GM12878 (cell line): ENCODE measurements around the gene PCLO.
"Not testable (repeated sequence)": the region's sequence is repeated elsewhere in the genome, so short reads cannot be mapped to it uniquely, and the experiment has no call there.

Source experiments
- TF ChIP-seq, protein P1 (sequence below), 3 experiments: IDR thresholded peaks in 2 of 3; conservative IDR thresholded peaks in 1 of 3; 2 replicates each; pipeline ENCODE4 v1.5.1; 2011; ENCODE audit warnings: low read depth in 3 of 3, low read length in 3 of 3, mild to moderate bottlenecking in 3 of 3, control low read depth in 2 of 3, moderate library complexity in 2 of 3, inconsistent platforms in 1 of 3, mixed read lengths in 1 of 3; ENCODE audit not compliant: control insufficient read depth in 2 of 3, insufficient read depth in 1 of 3; ENCODE audit errors: extremely low read depth in 1 of 3
- TF ChIP-seq, protein P2 (sequence below): IDR thresholded peaks from 2 replicates; pipeline ENCODE4 v1.6.1; 2012; ENCODE audit warnings: low read length, inconsistent platforms
- TF ChIP-seq, protein P3 (sequence below): IDR thresholded peaks from 2 replicates; pipeline ENCODE4 v1.6.1; 2012; ENCODE audit warnings: low read depth, low read length, improper control_type of control experiment

DNA sequence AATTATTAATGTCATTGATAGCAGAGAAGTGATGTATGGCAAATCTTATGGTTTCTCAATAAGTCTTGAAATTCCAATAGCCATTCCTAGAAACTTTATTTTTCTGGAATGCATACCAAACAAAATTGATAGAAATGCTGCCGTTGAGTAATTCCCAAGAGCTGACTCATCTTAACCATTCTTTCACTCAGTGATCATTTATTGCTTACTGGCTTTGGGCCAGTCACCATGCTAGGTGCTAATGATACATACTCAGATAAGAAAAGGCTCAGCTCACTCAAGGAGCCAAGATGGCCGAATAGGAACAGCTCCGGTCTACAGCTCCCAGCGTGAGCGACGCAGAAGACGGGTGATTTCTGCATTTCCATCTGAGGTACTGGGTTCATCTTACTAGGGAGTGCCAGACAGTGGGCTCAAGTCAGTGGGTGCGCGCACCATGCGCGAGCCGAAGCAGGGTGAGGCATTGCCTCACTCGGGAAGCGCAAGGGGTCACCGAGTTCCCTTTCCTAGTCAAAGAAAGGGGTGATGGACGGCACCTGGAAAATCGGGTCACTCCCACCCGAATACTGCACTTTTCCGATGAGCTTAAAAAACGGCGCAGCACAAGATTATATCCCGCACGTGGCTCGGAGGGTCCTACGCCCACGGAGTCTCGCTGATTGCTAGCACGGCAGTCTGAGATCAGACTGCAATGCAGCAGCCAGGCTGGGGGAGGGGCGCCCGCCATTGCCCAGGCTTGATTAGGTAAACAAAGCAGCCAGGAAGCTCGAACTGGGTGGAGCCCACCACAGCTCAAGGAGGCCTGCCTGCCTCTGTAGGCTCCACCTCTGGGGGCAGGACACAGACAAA, 138.6 kb downstream of the PCLO start:
- TF ChIP-seq, protein P1, sequence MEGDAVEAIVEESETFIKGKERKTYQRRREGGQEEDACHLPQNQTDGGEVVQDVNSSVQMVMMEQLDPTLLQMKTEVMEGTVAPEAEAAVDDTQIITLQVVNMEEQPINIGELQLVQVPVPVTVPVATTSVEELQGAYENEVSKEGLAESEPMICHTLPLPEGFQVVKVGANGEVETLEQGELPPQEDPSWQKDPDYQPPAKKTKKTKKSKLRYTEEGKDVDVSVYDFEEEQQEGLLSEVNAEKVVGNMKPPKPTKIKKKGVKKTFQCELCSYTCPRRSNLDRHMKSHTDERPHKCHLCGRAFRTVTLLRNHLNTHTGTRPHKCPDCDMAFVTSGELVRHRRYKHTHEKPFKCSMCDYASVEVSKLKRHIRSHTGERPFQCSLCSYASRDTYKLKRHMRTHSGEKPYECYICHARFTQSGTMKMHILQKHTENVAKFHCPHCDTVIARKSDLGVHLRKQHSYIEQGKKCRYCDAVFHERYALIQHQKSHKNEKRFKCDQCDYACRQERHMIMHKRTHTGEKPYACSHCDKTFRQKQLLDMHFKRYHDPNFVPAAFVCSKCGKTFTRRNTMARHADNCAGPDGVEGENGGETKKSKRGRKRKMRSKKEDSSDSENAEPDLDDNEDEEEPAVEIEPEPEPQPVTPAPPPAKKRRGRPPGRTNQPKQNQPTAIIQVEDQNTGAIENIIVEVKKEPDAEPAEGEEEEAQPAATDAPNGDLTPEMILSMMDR (IDR thresholded peaks at IDR 0.05 in 2 of 3, conservative IDR thresholded peaks at IDR 0.05 in 1 of 3; ENCODE audit: control insufficient read depth in 2 of 3, extremely low read depth in 1 of 3, insufficient read depth in 1 of 3, low read depth in 3 of 3, low read length in 3 of 3) = not testable (repeated sequence)
- TF ChIP-seq, protein P2, sequence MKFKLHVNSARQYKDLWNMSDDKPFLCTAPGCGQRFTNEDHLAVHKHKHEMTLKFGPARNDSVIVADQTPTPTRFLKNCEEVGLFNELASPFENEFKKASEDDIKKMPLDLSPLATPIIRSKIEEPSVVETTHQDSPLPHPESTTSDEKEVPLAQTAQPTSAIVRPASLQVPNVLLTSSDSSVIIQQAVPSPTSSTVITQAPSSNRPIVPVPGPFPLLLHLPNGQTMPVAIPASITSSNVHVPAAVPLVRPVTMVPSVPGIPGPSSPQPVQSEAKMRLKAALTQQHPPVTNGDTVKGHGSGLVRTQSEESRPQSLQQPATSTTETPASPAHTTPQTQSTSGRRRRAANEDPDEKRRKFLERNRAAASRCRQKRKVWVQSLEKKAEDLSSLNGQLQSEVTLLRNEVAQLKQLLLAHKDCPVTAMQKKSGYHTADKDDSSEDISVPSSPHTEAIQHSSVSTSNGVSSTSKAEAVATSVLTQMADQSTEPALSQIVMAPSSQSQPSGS = not testable (repeated sequence)
- TF ChIP-seq, protein P3, sequence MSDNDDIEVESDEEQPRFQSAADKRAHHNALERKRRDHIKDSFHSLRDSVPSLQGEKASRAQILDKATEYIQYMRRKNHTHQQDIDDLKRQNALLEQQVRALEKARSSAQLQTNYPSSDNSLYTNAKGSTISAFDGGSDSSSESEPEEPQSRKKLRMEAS = not testable (repeated sequence)
